ENCODE data around the gene ZNF407.

Gene ZNF407

DNA sequence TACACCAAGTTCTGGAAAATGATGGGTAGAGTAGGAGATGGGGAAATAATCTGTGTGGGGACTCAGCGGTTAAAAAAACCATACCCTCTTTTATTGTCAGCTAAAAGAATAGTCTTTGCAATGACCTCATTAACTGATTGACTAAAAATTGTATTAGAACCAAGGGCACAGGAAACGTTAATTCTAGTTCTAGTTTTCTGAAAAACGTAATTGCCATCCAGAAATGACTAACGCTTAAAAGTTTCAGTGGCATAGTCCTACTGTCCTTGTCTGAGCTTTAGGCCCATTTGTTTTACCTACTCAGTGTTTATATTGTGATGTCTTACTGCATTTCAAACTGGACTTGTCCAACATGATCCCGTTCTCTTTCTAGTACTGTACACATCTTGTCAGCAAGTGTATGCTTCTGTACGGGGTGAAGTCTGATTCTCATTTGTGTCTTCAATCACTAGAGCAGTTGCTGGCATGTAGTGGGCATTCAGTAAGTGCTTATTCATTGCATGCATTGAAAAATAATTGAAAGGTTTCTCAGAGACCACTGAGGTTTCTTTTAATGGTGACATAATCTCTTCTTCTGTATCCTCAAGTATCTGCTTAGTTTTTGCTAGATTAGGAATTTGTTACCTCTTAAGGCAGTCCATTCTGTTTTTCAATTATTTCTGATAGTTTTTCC is 81.5 kb downstream of the ZNF407 start:
- no peak for DNase-seq

DNA sequence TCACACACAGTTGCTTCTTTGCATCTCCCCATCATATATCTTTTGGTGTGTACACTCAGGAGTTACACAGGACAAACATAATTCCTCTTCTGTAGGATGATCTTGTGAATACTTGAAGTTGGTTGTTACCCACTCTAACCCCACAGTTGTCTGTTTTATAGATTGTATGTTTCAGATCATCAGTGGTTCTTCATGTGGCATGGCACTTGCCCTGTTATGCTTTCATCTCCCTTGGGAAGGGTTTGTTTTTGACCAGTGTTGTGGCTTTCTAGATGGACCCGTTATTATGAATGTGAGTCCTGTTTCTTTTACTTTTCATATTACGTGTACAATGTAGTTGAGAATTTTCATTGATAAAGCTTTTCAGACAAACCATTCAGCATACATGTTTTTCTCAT is 82.0 kb downstream of the ZNF407 start:
- no peak for DNase-seq

DNA sequence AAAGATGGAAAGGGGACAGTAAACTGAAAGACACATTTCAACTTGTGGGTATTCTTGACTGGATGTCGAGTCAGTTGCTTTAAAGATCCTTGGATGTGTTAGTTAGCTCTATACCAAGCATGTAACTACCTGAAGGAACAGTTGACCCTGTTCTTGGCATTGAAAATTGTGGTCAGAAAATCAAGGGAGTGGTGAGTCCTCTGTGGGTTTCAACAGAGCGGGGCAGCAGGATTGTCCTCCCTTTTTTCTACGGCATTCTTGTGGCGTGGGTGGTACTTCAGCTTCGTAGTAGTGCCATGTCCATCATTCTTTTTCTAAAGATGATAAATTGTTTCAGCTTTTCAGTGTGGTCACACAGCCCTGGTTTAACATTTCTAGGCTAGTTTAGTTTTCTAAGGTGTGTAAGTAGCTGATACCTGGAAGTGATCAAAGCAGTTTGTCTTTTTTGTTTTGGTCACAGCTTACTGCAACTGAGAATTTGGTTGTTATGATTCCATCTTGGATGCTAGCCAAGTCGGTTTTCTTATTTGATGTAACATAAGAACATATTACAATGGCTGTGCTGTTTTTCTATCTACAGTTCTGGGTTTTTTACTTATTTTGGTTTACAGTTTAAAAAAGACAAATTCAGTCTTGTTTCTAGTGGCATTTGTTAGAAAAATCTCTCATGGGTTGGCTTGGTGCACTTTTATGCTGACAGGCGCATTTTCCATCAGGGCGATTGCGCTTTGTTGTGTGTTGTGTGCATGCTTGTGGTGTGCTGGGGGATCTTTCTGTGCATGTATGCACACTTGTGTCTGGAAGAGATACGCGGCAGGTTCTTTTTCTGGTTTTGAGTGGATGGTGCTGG is 84.7 kb downstream of the ZNF407 start:
- no peak for DNase-seq

DNA sequence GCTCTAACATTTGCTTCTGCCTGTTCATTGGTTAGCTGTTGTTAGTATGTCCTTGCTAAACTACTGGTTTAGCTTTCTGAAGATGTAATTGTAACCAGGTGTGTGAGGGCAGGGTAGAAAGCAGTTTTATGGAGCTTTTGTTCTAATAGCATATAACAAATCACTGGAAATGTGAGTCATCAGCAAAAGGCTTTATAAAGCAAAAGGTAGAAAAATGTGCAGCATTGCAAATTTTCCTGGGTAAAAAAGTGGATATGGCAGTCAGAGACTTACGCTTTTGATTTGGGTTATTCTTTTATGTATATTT is 85.3 kb downstream of the ZNF407 start:
- DNase-seq = peak; percentile 55

GRCh38 chr18:74683573-74683972 is 85.9 kb downstream of the ZNF407 start:
- peak; percentile 61 for DNase-seq

DNA sequence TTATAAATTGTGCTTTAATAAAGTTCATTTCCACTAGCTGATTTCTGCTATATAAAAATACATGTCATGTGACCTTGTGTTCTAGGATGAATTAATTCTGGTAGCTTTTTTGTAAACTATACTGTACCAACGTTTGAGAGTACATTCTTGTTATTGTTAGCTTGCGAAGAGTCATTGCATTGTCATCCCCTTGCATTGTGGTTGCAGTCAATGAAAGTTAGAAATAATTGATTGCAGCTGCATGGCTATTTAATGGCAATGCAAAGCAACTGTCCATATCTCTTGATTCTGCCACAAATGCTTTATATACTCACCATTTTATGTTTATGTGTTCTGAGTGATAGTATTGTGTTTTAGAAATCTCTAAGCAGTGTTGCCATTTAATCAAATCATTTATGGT is 91.6 kb downstream of the ZNF407 start:
- DNase-seq = no peak

DNA sequence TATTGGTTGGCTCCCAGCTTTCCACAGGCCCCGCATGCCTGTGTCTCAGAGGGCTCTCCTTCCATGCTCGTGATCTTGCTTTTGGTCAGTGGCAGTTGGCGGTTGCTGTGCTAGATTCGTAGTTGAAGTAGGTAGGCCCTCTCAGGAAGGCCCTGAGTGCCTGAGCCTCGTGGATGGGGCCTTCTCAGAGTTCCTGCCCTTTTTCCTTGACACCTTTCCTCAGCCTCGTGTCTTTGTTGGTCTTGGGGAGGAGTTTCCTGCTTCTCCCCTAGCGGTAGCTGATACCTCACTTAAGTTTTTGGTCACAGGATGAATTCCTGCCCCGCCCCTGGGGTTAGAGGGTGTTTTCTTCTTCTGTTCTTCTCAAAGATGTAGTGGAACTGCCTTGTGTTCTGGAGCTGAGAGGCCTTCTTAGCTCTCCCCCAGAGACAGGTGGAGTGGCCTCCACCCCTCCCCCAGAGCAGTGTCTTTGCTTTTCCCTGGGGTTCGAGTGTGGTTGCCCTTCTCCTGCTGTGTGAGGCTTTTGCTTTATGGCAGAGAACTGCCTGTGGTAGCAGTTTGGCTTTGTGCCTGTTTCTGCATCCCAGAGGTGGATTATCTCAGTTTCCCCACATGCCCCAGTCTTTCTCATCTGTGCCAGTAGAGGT is 94.8 kb downstream of the ZNF407 start:
- no peak for DNase-seq

DNA sequence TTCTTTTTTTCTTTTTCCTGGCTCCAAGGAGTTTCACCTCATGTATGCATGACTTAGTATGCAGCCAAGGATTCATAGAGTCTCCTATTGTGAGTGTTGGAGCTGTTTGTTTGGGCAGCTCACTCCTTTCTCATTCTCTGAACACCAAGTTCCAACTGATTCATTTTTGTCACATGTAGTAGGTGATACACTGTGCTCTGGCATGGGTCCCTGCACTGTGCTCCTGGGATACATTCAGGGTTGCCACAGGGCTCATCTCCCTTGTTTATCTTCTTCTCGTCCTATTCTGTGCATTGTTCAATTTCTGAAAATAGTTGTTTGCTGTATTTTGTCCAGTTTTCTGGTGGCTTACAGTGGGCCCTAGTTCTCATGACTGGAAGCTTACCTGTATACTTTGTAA is 96.8 kb downstream of the ZNF407 start:
- no peak for DNase-seq

DNA sequence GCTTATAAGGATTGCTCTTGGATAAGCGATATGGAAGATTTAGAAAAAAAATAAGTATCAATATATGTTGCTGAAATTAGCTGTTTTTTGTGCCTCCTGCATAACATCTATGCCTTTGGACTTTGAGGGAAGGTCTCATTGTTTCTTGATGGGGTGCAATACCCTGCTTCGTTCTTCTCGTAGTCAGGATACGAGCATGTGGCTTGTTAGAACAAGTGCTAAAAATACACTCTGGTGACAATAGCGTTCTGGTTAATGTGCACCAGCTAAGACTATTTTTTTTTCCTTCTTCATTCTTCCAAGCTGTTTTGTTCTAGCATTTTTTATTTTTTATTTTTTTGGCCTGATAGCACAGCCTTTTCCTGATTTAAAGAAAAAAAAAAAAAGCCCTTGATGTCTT is 97.5 kb downstream of the ZNF407 start:
- DNase-seq = no peak

- DNase-seq = no peak
Measured at GRCh38 chr18:74698881-74699280, 101.2 kb downstream of the ZNF407 start.

- DNase-seq = no peak
Measured at GRCh38 chr18:74699455-74699854, 101.8 kb downstream of the ZNF407 start.

DNA sequence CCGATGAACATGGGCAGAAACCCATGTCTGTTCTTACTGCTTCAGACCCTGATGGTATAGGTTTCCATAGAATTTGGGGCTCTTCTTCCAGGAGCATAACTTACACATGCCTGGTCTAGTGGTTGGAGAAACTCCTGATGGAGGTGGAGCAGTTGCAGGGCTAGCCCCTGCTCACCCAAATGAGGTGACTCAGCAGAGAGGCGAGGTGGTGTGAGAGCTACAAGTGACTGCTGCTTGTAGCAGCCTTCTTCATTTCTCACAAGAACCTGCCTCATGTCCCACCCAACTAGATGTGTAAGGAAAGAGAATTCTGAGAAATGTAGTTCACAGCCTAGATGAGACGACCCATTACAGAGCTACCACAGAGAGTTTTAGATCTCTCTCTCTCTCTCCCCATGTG is 105.3 kb downstream of the ZNF407 start:
- no peak for DNase-seq

- no peak for DNase-seq
Measured at GRCh38 chr18:74708169-74708568, 110.5 kb downstream of the ZNF407 start.

- DNase-seq = no peak
Measured at GRCh38 chr18:74709452-74709851, 111.8 kb downstream of the ZNF407 start.

DNA sequence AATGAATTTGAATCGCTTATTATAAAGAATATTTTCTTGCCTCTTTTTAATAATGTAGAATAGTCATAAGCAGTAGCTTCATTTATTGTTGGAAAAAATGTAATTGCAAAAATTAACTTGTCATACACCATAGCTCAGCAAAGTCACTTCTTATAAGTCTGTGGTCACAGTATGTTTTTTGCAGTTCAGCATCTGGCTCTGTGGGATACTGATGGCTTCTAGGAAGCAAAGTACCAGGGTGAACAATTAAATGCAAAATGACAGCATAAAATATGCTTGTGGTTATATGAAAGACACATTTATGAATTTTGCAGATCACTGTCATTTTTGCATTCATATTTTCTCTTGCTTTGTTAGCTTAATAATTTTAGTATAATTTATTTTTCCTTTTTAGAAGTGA is 116.5 kb downstream of the ZNF407 start:
- no peak for DNase-seq

DNA sequence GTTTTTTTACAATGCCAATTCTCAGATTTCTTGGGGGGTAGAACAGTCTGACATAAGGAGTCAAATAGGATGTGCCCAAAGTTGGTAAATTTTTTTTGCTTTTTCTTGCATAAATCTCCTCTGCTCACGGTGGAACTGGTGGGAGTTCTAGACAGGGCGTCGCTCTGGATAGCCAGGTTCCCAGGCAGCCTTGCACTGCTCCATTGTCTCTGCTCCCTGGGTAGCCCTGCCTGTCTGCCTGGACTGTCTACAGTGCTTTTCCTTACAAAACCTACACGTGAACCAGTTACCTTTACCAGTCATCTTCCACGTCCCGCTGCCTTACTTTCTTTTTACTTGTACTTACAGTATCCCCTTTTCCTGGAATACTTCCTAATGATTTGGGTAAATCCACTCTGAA is 117.1 kb downstream of the ZNF407 start:
- DNase-seq = no peak

DNA sequence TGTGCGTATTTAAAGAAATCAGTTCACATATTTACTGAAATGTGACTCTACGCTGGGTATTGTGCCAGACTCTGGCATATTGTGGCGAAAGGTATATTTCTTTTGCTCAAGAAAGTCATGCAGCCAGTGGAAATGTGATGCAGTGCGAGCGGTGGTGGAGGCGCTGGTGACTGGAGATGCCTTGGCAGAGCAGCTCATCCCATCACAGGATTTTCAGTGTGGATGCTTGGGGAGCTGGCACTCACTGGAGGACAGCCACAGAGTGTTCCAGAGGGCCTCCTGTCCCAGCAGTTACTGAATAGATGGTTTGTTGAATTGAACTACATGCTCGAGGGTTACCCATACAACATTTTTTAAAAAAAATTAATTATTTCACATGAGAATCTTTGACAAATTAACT is 117.6 kb downstream of the ZNF407 start:
- DNase-seq = no peak

DNA sequence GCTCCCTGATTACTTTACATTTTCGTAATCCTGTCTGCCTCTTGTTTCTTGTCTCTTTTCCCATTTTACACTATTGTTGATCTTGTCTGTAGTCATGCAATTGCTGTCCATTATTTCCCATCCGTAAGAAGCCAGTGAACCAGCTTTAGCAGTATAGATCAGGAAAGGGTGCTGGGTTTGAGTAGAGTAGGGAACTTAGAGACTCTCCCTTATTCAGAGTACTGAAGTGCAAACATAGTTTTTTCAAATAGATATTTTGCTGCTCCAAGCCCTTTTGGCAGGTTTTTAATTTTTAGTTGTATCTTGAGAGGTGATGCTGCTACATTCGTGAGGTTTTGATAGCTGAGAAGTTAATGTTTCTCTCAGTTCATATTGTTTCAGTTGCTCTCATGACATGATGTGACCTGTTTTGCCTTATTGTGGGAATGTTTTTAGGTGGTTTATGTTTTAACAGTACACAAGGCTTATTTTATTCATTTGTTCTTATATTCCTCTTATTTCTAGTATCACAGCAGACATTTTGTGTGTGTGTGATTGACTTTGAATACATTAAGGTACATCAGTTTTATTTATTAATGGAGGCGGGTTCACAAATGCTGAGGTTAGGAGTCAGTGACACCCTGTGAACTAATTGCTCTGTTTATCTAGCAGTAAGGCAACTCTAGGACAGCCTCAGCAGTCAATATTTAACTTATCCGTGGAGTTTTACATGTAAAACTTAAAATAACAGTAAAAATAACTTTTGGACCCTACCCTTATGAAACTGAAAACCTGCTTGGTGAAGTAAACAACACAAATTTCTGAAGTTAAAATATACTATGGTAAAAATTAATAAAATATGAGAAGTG is 118.4 kb downstream of the ZNF407 start:
- DNase-seq = no peak

DNA sequence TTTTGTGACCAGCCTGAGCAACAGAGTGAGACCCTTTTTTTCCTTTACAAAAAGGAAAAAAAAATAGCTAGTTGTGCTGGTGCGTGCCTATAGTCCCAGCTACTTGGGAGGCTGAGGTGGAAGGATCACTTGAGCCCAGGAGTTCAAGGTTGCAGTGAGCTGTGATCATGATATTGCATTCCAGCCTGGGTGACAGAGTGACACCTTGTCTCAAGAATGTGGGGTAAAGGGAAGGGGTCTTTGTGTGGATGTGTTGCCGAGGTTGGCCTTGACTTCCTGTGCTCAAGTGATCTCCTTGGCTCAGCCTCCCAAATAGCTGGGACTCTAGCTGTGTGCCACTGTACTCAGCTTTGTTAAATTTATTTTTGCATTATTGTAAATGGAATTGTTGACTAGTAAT is 120.6 kb downstream of the ZNF407 start:
- no peak for DNase-seq

DNA sequence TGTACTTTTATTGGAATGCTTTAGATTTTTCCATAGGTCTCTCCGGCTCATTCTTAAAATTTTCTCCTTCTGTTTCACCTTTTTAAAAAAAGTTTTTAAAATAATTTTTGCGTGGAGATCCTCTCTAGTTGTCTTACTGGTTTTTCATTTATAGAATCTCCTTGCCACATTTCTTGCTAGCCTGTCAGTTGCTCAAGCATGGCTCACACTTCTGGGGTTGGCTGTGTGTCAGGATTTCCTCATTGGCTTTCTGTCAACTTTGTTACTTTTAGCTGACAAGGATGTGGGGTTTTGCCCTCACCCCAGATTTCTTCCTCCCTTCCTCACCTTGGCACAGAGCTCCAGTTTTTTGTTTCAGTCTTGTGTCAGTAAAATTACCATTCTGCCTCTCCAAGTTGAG is 124.6 kb downstream of the ZNF407 start:
- no peak for DNase-seq

DNA sequence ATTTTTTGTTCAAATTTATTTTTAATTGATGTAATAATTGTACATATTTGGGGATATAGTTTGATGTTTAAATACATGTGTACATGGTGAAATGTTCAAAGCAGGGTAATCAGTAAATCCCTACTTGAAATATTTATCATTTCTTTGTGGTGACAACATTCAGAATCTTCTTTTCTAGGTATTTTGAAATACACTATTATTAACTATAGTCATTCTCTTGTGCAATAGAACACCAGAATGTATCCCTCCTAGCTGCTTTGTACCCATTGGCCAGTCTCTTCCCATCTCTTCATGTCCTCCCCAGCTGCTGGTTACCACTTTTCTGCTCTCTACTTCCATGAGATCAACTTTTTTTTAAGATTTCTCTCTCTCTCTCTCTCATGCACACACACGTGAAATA is 126.5 kb downstream of the ZNF407 start:
- no peak for DNase-seq

GRCh38 chr18:74725690-74726089 is 128.0 kb downstream of the ZNF407 start:
- DNase-seq = no peak

- DNase-seq = no peak
Measured at GRCh38 chr18:74728586-74728985, 130.9 kb downstream of the ZNF407 start.

All from NCI-H1417 treated with DMSO at 0.1 percent for 48 hours (cell line).